Caco-2 (cell line): ENCODE measurements around the gene NCLN. TPM values are rescaled to one million over a fixed set of nuclear protein-coding genes. Genes with fewer than 3 reads are reported as not detected.

Source experiments
- BruUV-seq: library from RNA; stranded (reverse); fragments of 400-500 nt; replicated peaks from 2 replicates; lab custom pipeline; 2021; lab: Mats Ljungman, UMichigan
- CTCF ChIA-PET: fragments of 300-600 bp; sonication (Branson Sonifier 250); formaldehyde crosslinking; loops from one replicate; lab custom pipeline; 2022; ENCODE audit warnings: antibody characterized with exemption; lab: Charles Lee
- POLR2A ChIA-PET: fragments of 300-600 bp; sonication (Branson Sonifier 250); formaldehyde crosslinking; loops from one replicate; lab custom pipeline; 2022; ENCODE audit warnings: antibody characterized with exemption; lab: Charles Lee
- DNase-seq, 2 experiments: peaks; one replicate each; pipeline versions ENCODE4 v3.0.0 to v3.0.0-alpha.2; 2020 to 2022
- H3K27me3 ChIP-seq: replicated peaks from 2 replicates; pipeline ENCODE4 v1.6.0; 2011; ENCODE audit warnings: low read length; ENCODE audit not compliant: control insufficient read depth, insufficient read depth
- H3K36me3 ChIP-seq: 2 replicates; pipeline ENCODE4 v1.5.1; 2011; ENCODE audit warnings: low read length; ENCODE audit not compliant: control insufficient read depth, insufficient read depth
- H3K4me1 ChIP-seq: fragments of 250-450 bp; sonication (Bioruptor Pico); 2 replicates; pipeline ENCODE4 v1.5.1; 2020; ENCODE audit warnings: mild to moderate bottlenecking
- H3K4me3 ChIP-seq: 2 replicates; pipeline ENCODE4 v1.5.1; 2011; ENCODE audit warnings: low read depth, mild to moderate bottlenecking, control low read depth, low read length
- H3K9me3 ChIP-seq: fragments of 250-450 bp; sonication (Bioruptor Pico); 2 replicates; pipeline ENCODE4 v1.5.1; 2020; ENCODE audit warnings: mild to moderate bottlenecking, moderate library complexity
- H3K27ac Mint-ChIP-seq: one replicate; pipeline ENCODE4 v1.8.0; 2022; ENCODE audit warnings: mixed read lengths; ENCODE audit not compliant: unreplicated experiment
- H3K27me3 Mint-ChIP-seq: one replicate; pipeline ENCODE4 v1.8.0; 2022; ENCODE audit warnings: mixed read lengths; ENCODE audit not compliant: insufficient read depth, unreplicated experiment
- H3K36me3 Mint-ChIP-seq: one replicate; pipeline ENCODE4 v1.8.0; 2022; ENCODE audit warnings: mild to moderate bottlenecking, mixed read lengths; ENCODE audit not compliant: insufficient read depth, unreplicated experiment
- H3K4me1 Mint-ChIP-seq: one replicate; pipeline ENCODE4 v1.8.0; 2022; ENCODE audit warnings: low read depth, mixed read lengths; ENCODE audit not compliant: unreplicated experiment
- H3K4me3 Mint-ChIP-seq: one replicate; pipeline ENCODE4 v1.8.0; 2022; ENCODE audit warnings: mild to moderate bottlenecking, moderate library complexity, mixed read lengths; ENCODE audit not compliant: unreplicated experiment
- H3K9me3 Mint-ChIP-seq: one replicate; pipeline ENCODE4 v1.8.0; 2022; ENCODE audit warnings: mixed read lengths; ENCODE audit not compliant: unreplicated experiment
- intact Hi-C: fragments of 100-400 bp; cut with micrococcal nuclease; formaldehyde crosslinking; loops from one replicate; pipeline ENCODE4 v1.10.0; 2022; ENCODE audit not compliant: unreplicated experiment
- total RNA-seq: library from RNA; stranded (reverse); gene quantifications from 2 replicates; pipeline ENCODE4 v1.2.3, GENCODE V29; 2022
- TF ChIP-seq, protein P1 (sequence below), 2 experiments: fragments of 200-600 bp in 1 of 2; IDR thresholded peaks; 1 replicate in 1 of 2; 2 replicates in 1 of 2; pipeline versions ENCODE4 v1.5.1 to v1.8.0; 2011 to 2022; ENCODE audit warnings: antibody characterized with exemption in 1 of 2, control low read depth in 1 of 2, inconsistent platforms in 1 of 2, low read depth in 1 of 2, low read length in 1 of 2, mild to moderate bottlenecking in 1 of 2, moderate library complexity in 1 of 2; ENCODE audit not compliant: insufficient read depth in 1 of 2, severe bottlenecking in 1 of 2, unreplicated experiment in 1 of 2

Gene NCLN
- total RNA-seq, 1 experiment from 2014 or later = 87.3 TPM

DNA sequence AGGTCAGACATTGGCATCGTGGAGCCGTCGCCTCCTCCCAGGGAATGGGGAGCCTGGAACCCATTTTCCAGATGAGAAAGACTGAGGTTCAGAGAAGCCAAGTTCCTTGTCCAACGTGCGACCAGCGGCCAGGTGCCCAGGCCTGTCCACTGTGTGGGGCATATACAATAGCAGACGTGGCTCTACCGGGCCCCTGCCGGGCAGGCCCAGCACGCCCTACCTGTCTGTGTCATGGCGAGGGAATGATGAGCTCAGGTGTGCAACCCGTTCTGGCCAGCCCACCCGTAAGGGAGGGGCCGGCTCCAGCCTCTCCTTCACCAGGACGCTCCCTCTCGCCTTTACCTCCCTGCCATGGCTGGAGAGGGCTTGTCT lies 49.1 kb upstream of the NCLN start:
- ChIA-PET CTCF (no interaction called here), POLR2A (no interaction called here)
- Mint-ChIP-seq H3K27me3 (no peaks in the 10 kb centered on the region), H3K27ac (no peak overlapping the region), H3K36me3 (no peaks in the 10 kb centered on the region), H3K4me3 (no peak overlapping the region), H3K9me3 (no peaks in the 10 kb centered on the region), H3K4me1 (no peaks in the 10 kb centered on the region)
- DNase-seq = no peak
- no peak overlapping the region for H3K4me3 ChIP-seq
- H3K4me1 ChIP-seq = no peaks in the 10 kb centered on the region
- no peaks in the 10 kb centered on the region for H3K9me3 ChIP-seq
- no peaks in the 10 kb centered on the region for H3K27me3 ChIP-seq
- no TSS peak for BruUV-seq
- intact Hi-C loops = no loop called here
- TF ChIP-seq, protein P1, sequence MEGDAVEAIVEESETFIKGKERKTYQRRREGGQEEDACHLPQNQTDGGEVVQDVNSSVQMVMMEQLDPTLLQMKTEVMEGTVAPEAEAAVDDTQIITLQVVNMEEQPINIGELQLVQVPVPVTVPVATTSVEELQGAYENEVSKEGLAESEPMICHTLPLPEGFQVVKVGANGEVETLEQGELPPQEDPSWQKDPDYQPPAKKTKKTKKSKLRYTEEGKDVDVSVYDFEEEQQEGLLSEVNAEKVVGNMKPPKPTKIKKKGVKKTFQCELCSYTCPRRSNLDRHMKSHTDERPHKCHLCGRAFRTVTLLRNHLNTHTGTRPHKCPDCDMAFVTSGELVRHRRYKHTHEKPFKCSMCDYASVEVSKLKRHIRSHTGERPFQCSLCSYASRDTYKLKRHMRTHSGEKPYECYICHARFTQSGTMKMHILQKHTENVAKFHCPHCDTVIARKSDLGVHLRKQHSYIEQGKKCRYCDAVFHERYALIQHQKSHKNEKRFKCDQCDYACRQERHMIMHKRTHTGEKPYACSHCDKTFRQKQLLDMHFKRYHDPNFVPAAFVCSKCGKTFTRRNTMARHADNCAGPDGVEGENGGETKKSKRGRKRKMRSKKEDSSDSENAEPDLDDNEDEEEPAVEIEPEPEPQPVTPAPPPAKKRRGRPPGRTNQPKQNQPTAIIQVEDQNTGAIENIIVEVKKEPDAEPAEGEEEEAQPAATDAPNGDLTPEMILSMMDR (IDR thresholded peaks at IDR 0.05; ENCODE audit: insufficient read depth in 1 of 2, low read depth in 1 of 2, low read length in 1 of 2, severe bottlenecking in 1 of 2, unreplicated experiment in 1 of 2) = no peak
- no peaks in the 10 kb centered on the region for H3K36me3 ChIP-seq

- BruUV-seq = no TSS peak
- no peak overlapping the region for H3K4me3 Mint-ChIP-seq
Measured at GRCh38 chr19:3137119-3137518, 48.6 kb upstream of the NCLN start.

GRCh38 chr19:3138268-3138667 lies 47.5 kb upstream of the NCLN start:
- Histone ChIP-seq H3K36me3 (no peaks in the 10 kb centered on the region), H3K27me3 (no peaks in the 10 kb centered on the region), H3K9me3 (no peaks in the 10 kb centered on the region), H3K4me3 (no peak overlapping the region), H3K4me1 (no peaks in the 10 kb centered on the region)
- ChIA-PET CTCF (interaction anchor here (1.3 kb wide), 1 partner anchor 9 kb away, joined by 3 read pairs; no protein-coding TSS in a partner anchor), POLR2A (no interaction called here)
- intact Hi-C loops = no loop called here
- Mint-ChIP-seq H3K4me1 (no peaks in the 10 kb centered on the region), H3K36me3 (no peaks in the 10 kb centered on the region), H3K9me3 (no peaks in the 10 kb centered on the region), H3K27ac (no peak overlapping the region), H3K4me3 (no peak overlapping the region), H3K27me3 (no peaks in the 10 kb centered on the region)
- BruUV-seq = no TSS peak
- DNase-seq = no peak
- TF ChIP-seq, protein P1 (IDR thresholded peaks at IDR 0.05; ENCODE audit: insufficient read depth in 1 of 2, low read depth in 1 of 2, low read length in 1 of 2, severe bottlenecking in 1 of 2, unreplicated experiment in 1 of 2) = no peak

More at GRCh38 chr19:3137119-3137518, 48.6 kb upstream of the NCLN start:
- Histone ChIP-seq H3K4me1 (no peaks in the 10 kb centered on the region), H3K27me3 (no peaks in the 10 kb centered on the region), H3K9me3 (no peaks in the 10 kb centered on the region), H3K4me3 (no peak overlapping the region), H3K36me3 (no peaks in the 10 kb centered on the region)
- Mint-ChIP-seq H3K27me3 (no peaks in the 10 kb centered on the region), H3K36me3 (no peaks in the 10 kb centered on the region), H3K4me1 (no peaks in the 10 kb centered on the region), H3K9me3 (no peaks in the 10 kb centered on the region), H3K27ac (no peak overlapping the region)
- intact Hi-C loops = no loop called here
- ChIA-PET POLR2A (no interaction called here), CTCF (no interaction called here)
- no peak for DNase-seq
- TF ChIP-seq, protein P1 (IDR thresholded peaks at IDR 0.05; ENCODE audit: insufficient read depth in 1 of 2, low read depth in 1 of 2, low read length in 1 of 2, severe bottlenecking in 1 of 2, unreplicated experiment in 1 of 2) = no peak
